SK-N-MC (cell line): ENCODE measurements around the gene TRAPPC6A.

Source experiments
- DNase-seq: peaks from one replicate; pipeline ENCODE4 v3.0.0-alpha.2; 2011; ENCODE audit warnings: low read depth, low spot score
- H3K27ac ChIP-seq: fragments of 200-600 bp; sonication (generic); 2 replicates; pipeline ENCODE4 v1.5.1; 2016; ENCODE audit warnings: mixed run types
- H3K36me3 ChIP-seq: fragments of 200-600 bp; sonication (generic); 2 replicates; pipeline ENCODE4 v1.6.1; 2017; ENCODE audit warnings: antibody characterized with exemption, low read length, mixed read lengths; ENCODE audit not compliant: insufficient read depth
- H3K4me3 ChIP-seq: fragments of 200-600 bp; sonication (generic); 2 replicates; pipeline ENCODE4 v1.5.1; 2016
- H3K9ac ChIP-seq: fragments of 200-600 bp; sonication (generic); 2 replicates; pipeline ENCODE4 v1.8.0; 2017; ENCODE audit warnings: mixed run types, mixed read lengths; ENCODE audit not compliant: insufficient read length
- H3K9me3 ChIP-seq: fragments of 200-600 bp; sonication (generic); 2 replicates; pipeline ENCODE4 v1.6.1; 2017; ENCODE audit warnings: low read depth, mild to moderate bottlenecking, antibody characterized with exemption, low read length, moderate library complexity, mixed read lengths
- EZH2 ChIP-seq: fragments of 200-600 bp; sonication (generic); IDR thresholded peaks from one replicate; pipeline ENCODE4 v1.6.1; 2017; ENCODE audit warnings: antibody characterized with exemption
- FOXP2 ChIP-seq: optimal IDR thresholded peaks from 2 replicates; pipeline ENCODE3; 2011; ENCODE audit warnings: mild to moderate bottlenecking, moderate library complexity; ENCODE audit not compliant: insufficient read depth; ENCODE audit errors: extremely low read length, control extremely low read depth
- POLR2AphosphoS5 ChIP-seq: IDR thresholded peaks from 2 replicates; pipeline ENCODE4 v1.6.1; 2012; ENCODE audit warnings: mild to moderate bottlenecking, low read depth, low read length, borderline replicate concordance

Gene TRAPPC6A

GRCh38 chr19:45179072-45179891 is 1.2 kb upstream of the TRAPPC6A start:
- Histone ChIP-seq H3K4me3 (peak overlapping the region; percentile 87), H3K27ac (no peak overlapping the region), H3K9me3 (no peaks in the 10 kb centered on the region), H3K36me3 (no peaks in the 10 kb centered on the region), H3K9ac (peak overlapping the region; percentile 75)
- no peak for DNase-seq
- TF ChIP-seq FOXP2, result no peak
- no peak for TF ChIP-seq EZH2
- no peak for TF ChIP-seq POLR2AphosphoS5

DNA sequence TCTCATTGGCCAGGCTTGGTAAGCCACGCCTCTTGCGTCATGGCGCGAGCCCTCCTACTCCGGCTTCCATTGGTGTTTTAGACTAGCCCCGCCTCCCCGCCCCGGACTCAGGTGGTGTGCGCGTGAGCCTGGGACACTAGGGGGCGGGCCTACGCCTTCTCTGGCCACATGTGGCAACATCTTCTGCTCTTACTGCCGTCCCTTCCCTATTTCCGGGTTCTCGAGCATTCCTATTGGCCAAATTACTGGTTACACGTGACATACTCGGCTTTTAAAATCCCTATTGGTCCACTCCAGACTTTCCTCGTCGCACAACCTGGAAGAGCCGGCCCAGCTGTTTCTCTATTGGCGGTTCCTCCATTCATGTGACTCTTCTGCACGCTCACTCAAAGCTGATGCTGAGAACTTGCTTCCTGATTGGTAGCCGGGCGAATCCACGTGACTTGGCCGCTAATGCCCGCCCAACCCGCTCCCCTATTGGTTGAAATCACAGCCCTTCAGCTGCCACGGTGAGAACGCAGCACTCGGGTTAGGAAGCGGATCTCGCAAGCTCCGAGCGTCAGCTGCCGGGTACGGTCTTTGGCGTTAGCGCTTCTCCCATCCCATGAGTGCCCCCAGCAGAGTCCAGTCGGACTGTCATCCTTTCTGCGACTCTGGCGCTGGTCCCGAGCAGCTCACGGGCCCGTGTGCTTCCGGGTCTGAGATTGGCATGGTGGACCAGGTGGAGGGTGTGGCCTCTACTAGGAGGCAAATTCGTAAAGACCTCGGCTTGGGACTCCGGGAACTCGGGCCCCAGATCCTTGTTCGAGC is 430 bp upstream of the TRAPPC6A start, which contains the start of gene BLOC1S3:
BLOC1S3 (plus strand) TSS at position 523 of the 810 bp plus-strand sequence. CDS start 513 bp downstream, outside the sequence.
- no peak for TF ChIP-seq EZH2
- TF ChIP-seq POLR2AphosphoS5, result peak; percentile 66; the same call in 1 of the 2 replicates
- H3K27ac ChIP-seq, result peak within 1 kb of the TSS; percentile 19; the same call in 1 of the 2 replicates
- H3K36me3 ChIP-seq, result no peaks in the 10 kb centered on the region

GRCh38 chr19:45175515-45176345 is 2.3 kb downstream of the TRAPPC6A start:
- no peaks in the 10 kb centered on the region for H3K36me3 ChIP-seq
- no peak overlapping the region for H3K27ac ChIP-seq
- TF ChIP-seq FOXP2 (no peak), EZH2 (no peak), POLR2AphosphoS5 (no peak)
- no peak for DNase-seq
- no peak overlapping the region for H3K9ac ChIP-seq
- H3K4me3 ChIP-seq, result no peak overlapping the region
- H3K9me3 ChIP-seq, result no peaks in the 10 kb centered on the region

More for the DNA sequence above, 430 bp upstream of the TRAPPC6A start, which contains the start of gene BLOC1S3:
- H3K9ac ChIP-seq, result peak within 1 kb of the TSS; percentile 75
- H3K9me3 ChIP-seq, result no peaks in the 10 kb centered on the region
- peak; percentile 100 for DNase-seq
- peak within 1 kb of the TSS; percentile 87 for H3K4me3 ChIP-seq

DNA sequence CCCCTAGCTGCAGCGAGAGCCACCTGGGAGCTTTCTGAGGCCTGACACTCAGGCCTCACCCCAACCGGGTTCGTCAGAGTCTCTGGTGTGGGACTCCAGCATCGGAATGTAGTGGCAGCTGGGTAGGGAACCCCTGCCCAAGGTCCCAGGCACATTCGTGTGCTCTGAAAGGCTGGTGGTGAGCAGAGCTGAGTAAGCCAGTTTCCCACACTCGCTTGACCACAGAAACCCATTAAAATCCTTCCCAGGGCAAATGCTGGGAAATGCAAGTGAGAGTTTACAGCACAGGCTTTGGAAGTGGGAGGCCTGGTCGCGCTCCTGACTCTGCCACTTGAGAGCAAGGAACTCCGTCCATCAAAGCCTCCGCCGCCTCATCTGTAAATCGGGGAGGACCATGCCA is 4.2 kb downstream of the TRAPPC6A start:
- TF ChIP-seq FOXP2 (no peak), EZH2 (no peak), POLR2AphosphoS5 (no peak)

DNA sequence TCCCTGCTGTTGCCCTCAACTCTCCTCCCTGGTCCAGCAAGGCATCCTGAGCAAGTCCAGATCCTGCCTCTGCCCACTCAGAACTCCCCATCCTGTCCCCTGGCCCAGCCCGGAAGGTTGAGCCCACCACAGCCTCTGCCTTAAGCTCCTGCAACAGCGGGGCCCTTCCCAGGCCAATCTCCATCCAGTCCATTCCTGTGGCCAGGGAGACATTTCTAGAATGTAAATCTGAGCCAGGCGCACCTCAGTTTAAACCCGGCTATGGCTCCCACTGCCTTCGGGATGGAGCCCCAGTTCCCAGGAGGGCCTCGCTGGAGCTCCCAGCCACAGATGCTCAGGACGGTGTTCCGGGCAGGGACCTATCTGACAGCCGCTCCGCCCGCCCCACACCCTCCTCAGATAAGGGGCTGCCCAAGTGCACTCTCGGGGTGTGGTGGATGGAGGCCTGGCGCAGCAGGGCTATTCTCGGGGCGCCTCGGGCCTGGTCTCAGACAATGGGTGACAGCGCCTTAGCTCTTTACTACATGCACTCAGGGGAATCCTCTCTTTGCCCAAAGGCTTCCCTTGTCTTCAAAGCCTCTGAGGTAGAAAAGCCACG is 5.3 kb downstream of the TRAPPC6A start:
- no peak overlapping the region for H3K27ac ChIP-seq
- H3K36me3 ChIP-seq, result no peaks in the 10 kb centered on the region
- no peak overlapping the region for H3K4me3 ChIP-seq
- DNase-seq, result no peak
- H3K9me3 ChIP-seq, result no peaks in the 10 kb centered on the region
- TF ChIP-seq POLR2AphosphoS5 (no peak), FOXP2 (no peak), EZH2 (no peak)
- H3K9ac ChIP-seq, result no peak overlapping the region

More for the DNA sequence above, 4.2 kb downstream of the TRAPPC6A start:
- H3K9me3 ChIP-seq, result no peaks in the 10 kb centered on the region
- no peak for DNase-seq
- H3K4me3 ChIP-seq, result no peak overlapping the region
- H3K9ac ChIP-seq, result no peak overlapping the region
- no peaks in the 10 kb centered on the region for H3K36me3 ChIP-seq
- no peak overlapping the region for H3K27ac ChIP-seq

GRCh38 chr19:45172173-45172572 is 5.9 kb downstream of the TRAPPC6A start:
- no peak overlapping the region for H3K4me3 ChIP-seq
- TF ChIP-seq POLR2AphosphoS5, result no peak
- no peak for TF ChIP-seq EZH2
- TF ChIP-seq FOXP2, result no peak
- no peak overlapping the region for H3K9ac ChIP-seq
- H3K9me3 ChIP-seq, result no peaks in the 10 kb centered on the region
- H3K36me3 ChIP-seq, result no peaks in the 10 kb centered on the region
- DNase-seq, result no peak
- H3K27ac ChIP-seq, result no peak overlapping the region

DNA sequence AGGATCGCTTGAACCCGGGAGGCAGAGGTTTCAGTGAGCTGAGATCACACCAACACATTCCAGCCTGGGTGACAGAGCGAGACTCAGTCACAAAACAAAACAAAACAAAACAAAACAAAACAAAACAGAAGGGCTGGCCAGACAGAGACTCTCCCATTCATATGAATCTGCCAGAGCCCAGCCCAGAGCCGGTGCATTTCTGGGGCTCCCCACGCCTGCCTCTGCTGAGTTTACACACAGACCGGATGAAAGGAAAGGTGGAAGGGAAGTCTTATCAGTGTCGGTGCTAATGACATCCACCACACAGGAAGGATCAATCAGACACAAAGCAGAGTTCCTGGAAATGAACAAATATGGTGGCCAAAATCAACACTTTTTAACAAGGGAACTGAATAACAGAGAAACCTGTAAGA is 6.8 kb downstream of the TRAPPC6A start:
- H3K4me3 ChIP-seq, result no peak overlapping the region

More for the DNA sequence above, 6.8 kb downstream of the TRAPPC6A start:
- Histone ChIP-seq H3K9ac (no peak overlapping the region), H3K9me3 (no peaks in the 10 kb centered on the region), H3K27ac (no peak overlapping the region), H3K36me3 (no peaks in the 10 kb centered on the region)
- no peak for TF ChIP-seq EZH2
- no peak for TF ChIP-seq FOXP2
- no peak for TF ChIP-seq POLR2AphosphoS5
- DNase-seq, result no peak
